ENCODE measurements around the gene MAPKBP1.

MAPKBP1 gene

DNA sequence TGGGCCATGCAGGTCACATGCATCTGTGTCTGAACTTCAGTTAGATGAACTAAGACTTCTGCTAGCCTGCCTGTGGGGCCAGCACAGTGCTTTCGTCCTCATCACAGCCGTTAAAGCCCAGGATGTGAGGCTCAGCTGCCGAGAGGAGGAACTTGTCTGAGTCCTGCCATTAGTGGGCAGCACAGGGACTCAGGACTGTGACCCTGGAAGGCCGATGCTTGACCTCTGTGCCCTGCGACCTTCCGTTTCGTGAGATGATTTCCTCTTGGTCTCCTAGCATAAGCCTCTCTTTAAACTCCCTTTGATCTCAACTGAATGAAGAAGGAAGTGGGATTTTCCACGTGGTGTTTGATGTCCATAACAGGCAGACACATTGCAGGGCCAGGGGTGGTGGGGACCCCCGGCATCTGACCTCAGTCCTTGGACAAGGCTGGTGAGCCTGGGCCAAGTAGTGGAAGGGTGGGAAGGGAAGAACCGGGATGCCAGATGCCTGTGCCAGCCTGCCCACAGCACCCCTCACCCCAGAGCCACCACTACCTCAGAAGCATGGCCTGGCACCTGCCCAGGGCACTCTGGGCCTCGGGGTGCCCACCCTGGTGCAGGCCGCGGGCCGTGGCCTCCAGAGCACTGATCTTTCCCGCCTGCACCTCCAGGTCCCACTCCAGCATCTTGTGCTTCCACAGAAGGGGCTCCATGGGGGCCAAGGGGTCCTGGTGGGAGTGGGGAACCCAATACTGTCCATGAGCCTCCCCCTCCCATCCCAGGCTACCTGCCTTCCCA is 86.0 kb downstream of the MAPKBP1 start:
- no peak; the same call in 1 of the 2 replicates for TF ChIP-seq CTCF (IDR thresholded peaks at IDR 0.05; ENCODE audit: borderline replicate concordance, insufficient read depth, low read depth, low read length)
- no peak overlapping the region for H3K4me3 ChIP-seq (ENCODE audit: low read depth, low read length)

DNA sequence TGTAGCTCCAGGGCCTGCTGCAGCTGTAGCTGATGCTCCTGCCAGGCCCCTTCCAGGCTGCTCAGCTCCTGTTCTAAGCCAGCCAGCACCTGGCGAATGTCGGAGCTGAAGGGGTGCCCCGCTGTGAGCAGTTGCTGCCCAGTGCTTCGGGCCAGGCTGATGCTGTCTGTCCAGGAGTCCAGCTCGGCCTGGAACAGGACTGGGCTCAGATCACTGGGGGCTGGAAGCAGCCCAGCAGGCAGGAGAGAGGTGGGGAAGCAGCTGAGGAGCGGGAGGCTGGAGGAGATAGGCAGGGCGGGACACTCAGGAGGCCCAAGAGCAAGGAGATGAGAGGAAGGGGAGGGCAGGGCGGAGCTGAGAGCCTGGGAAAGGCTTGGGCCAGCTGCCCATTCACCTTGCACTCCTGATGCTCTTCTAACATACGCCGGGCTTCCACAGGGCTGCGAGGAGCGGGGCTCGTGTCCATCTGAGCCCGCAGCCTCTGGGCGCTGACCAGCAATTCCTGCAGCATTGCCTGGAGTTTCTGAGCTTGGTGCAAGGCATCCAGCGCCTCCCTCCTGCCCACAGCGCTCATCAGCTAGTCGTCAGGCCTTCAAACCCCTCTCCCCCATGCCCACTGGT is 87.6 kb downstream of the MAPKBP1 start:
- no peak overlapping the region for H3K4me3 ChIP-seq (ENCODE audit: low read depth, low read length)
- TF ChIP-seq CTCF (IDR thresholded peaks at IDR 0.05; ENCODE audit: borderline replicate concordance, insufficient read depth, low read depth, low read length): no peak

- no peak for TF ChIP-seq CTCF (IDR thresholded peaks at IDR 0.05; ENCODE audit: borderline replicate concordance, insufficient read depth, low read depth, low read length)
- H3K4me3 ChIP-seq (ENCODE audit: low read depth, low read length): no peak overlapping the region
These were observed 88.3 kb downstream of the MAPKBP1 start for GRCh38 chr15:41862515-41863116.

GRCh38 chr15:41865490-41866055 is 91.3 kb downstream of the MAPKBP1 start:
- H3K4me3 ChIP-seq (ENCODE audit: low read depth, low read length): no peak overlapping the region
- TF ChIP-seq CTCF (IDR thresholded peaks at IDR 0.05; ENCODE audit: borderline replicate concordance, insufficient read depth, low read depth, low read length): no peak

GRCh38 chr15:41866263-41866703 is 92.0 kb downstream of the MAPKBP1 start:
- H3K4me3 ChIP-seq (ENCODE audit: low read depth, low read length): no peak overlapping the region
- TF ChIP-seq CTCF (IDR thresholded peaks at IDR 0.05; ENCODE audit: borderline replicate concordance, insufficient read depth, low read depth, low read length): no peak

DNA sequence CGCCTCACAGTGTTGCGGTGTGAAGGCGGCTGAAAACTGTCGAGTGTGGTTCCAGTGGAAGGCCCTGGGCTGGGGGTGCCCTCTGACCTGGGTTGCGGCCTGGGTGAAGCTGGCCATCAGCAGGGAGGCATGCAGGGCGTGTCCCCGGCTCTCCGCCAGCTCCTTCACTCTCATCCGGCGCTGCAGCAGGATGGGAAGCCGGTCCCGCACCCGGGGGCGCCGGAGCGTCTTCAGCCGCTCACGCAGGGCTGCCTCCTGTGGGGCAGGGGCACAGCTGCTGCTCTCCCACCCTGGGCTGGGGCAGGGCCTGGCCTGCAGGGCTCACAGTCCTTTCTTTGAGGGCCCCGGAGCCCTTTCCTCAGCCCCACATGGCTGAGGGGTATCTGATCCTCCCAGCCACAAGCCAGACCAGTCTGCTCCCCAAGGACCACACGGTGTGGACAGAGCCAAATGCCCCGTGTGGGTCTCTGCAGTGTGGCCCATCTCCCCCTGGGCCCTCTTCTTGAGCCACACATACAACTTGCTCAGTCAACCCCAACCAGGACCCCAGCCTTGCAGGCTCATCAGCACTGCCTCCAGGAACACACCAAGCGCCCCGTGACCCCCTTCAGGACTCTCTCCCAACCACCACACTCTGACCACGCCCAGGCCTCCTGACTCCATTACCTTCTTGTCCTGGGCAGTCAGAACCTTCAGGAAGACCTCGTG is 92.7 kb downstream of the MAPKBP1 start:
- TF ChIP-seq CTCF (IDR thresholded peaks at IDR 0.05; ENCODE audit: borderline replicate concordance, insufficient read depth, low read depth, low read length): no peak
- no peak overlapping the region for H3K4me3 ChIP-seq (ENCODE audit: low read depth, low read length)

Data from GM12875 (cell line).